HG03025 (cell line): ENCODE data around the gene CCDC27.
"Not testable (repeated sequence)": the region's sequence is repeated elsewhere in the genome, so short reads cannot be mapped to it uniquely, and the experiment has no call there.

Experiments used
- ATAC-seq: cut with Tn5 transposase; IDR thresholded peaks from one replicate; pipeline ENCODE4 v1.9.1; 2021; ENCODE audit warnings: mild to moderate bottlenecking, moderate library complexity; ENCODE audit not compliant: unreplicated experiment, low FRiP score

CCDC27 gene

DNA sequence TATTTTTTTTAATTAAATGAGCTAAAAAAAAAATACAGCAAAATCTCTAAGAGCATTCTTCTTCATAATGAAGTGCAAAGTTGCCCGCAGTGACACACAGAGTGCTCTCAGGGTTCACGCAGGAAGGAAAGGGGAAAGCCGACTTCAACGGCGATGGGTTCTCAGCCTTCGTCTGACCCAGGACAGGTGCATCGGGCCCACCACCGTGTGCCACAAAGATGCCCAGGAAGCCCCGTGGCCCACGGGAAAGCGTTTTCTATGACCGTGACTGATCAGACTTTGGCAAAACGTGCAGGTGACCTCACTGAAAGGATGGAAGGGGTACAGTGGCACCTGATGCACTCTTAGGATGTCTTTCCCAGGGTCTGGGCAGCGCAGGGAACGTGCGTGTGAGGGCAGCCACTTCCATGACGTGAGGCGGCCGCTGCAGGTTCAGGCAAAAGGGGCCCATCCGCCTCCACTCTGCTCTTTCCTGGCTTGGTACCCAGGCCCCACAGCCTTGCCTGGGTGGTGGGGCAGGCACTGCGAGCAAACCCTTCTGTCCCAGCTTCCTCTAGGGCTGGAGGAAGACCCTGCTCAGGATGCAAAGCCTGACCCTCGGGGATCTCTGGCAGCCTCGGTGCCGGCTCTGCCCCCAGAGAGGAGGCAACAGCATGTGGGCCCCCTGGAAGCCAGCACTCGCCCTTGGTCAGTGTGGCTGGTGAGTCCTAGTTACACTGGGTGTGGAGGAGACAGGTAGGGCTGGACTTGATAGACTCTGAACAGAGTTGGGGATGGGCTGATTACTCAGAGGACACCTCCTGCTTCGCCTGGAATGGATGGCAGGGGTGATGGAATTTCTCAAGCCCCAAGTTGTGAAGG lies 35.7 kb downstream of the CCDC27 start:
- no peak for ATAC-seq

DNA sequence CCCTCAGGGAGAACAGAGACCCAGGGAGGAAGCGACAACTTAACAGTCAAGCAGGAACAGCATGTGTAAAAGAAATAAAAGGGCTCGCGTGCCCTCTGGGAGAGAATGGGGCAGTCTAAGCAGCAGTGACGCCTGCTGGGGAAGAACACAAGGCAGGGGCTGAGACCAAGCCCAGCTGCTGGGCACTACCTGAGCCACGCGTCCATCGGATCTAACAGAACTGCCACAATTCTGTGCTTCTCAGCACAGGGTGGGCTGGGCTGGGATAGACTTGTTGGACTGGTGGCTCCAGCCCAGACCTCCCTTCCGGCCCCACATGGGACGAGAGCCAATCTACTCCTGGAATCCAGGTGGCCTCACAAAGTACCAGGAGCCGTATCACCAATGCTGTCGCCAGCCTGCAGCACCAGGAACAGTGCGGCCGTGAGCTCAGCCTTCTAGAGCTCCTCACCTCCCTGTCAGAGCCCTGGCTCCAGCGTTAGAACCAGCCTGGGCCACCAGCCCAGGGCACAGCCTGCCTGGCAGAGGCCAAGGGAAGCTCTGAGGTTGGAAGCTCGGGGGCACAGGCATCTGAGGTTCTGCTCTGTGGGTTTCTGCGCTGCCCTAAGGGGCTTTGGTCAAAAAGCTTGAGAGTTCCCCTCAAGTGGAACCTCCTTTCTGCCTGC lies 36.6 kb downstream of the CCDC27 start:
- ATAC-seq = no peak

GRCh38 chr1:3789421-3790300 lies 37.4 kb downstream of the CCDC27 start:
- no peak for ATAC-seq

DNA sequence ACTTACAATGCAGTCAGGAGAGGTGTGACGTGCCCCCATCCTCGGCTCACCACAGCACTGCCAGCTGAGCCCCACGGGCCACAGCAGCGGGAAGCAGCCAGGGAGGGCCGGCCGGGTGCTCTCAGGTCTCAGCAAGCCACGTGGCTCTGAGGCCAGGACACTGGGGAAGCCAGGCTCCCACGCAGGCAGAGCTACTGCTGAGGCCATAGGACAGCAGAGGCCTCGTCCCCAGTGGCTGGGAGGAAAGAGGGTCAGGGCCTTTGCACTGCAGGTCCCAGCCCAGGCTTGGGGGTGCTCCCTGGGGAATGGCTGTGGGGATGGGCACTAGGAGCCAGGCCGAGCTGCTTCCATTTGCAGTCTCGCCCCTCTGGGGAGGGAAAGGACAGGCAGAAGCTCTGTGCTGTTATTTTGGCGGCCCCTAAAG lies 38.3 kb downstream of the CCDC27 start:
- no peak for ATAC-seq

- ATAC-seq = no peak
Measured at GRCh38 chr1:3790952-3791351, 38.7 kb downstream of the CCDC27 start.

DNA sequence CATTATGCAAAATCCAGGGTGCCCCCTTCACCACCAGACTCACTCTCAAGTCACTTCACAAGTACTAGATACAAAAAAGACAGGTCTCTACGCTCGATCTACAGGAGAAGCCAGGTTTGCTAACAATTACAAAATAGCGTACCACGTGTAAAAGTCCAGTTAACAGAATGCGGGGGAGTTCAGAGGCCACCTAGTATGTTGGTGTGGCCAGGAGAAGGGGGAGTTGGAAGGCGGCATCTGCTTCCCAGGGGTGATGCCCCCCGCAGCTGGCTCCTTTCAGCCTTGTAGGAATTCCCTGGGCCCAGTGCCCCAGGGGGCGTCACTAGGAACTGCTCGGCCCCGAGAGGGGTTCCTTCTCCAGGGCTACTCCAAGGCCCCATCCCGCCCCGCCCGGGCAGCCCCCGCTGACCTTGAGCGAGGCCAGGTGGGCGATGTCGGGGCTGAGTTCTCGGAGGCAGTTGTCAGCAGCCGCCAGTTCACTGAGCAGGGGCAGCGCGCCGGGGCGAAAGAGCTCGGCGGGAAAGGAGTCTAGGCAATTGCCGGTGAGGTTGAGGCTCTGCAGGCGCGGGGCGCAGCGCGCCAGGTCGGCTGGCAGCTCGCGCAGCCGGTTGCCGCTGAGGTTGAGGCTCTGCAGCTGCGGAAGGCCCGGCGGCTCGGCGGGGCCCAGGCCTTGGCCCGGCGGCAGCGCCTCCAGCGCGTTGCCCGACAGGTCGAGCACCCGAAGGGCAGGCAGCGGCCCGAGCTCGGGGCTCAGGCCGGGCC lies 43.4 kb downstream of the CCDC27 start:
- no peak for ATAC-seq

DNA sequence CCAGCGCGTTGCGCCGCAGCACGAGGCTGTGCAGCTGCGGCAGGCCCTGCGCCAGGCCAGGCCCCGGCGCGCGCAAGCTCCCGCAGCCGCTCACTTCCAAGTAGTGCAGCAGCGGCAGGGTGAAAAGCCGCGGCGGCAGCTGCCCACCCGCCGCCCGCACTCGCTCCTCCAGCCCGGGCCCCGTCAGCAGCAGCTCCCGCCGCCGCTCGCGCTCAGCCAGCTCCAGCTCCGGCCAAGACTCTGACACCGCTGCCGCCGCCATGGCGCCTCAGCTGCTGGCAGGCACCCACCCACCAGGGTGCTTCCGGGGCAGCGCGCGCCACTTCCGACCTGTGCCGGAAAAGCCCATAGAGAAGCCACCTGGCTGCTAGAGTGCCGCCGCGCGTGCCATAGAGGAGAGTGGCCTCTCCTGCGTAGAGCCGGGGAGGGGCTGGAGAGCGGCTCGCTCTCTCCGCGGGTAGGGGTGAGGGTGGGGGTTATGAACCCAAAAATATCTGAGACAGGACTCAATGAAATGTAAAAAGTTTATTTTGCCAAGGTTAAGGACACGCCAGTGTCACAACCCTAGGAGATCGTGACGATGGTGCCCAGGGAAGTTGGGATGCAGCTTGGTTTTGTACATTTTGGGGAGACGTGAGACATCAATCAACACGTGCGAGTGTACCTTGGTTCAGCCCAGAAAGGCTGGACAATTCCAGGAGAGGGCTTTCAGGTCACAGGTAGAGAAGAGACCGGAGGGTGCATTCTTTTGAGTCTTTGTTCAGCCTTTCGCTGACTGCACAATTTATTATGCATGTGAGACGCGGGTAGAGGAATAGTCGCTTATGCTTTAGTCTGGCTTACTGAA lies 44.2 kb downstream of the CCDC27 start, which contains the start of gene LRRC47:
TSS of gene LRRC47 (minus strand) at position 284 of the 847 bp plus-strand sequence. CDS start at position 262, 22 bp downstream.
- peak; percentile 84 for ATAC-seq

DNA sequence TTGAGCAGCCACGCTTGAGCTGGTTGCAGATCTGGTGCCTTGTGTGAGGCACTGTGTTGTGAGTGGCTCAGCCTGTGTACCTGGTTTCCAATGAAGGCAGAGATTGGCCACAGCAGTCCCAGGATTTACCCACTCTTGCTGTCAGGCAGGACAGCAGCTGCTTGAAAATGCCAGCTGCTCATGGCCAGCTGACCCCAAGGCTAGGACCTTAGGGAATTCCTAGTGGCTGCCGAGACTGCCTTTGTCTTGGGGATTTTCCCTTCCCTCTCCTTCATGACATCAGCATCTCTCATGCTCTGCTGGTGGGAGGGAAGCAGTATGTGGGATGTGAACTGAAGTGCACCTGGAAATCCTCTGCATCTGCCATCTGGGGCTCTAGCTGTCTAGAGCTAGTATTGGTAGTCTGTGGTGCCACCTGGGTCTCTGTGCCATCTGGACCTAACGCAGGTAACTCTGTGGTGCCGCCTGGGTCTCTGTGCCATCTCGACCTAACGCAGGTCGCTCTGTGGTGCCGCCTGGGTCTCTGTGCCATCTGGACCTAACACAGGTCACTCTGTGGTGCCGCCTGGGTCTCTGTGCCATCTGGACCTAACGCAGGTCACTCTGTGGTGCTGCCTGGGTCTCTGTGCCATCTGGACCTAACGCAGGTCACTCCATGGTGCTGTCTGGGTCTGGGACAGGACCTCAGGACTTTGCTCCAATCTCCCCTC lies 47.9 kb downstream of the CCDC27 start:
- no peak for ATAC-seq

DNA sequence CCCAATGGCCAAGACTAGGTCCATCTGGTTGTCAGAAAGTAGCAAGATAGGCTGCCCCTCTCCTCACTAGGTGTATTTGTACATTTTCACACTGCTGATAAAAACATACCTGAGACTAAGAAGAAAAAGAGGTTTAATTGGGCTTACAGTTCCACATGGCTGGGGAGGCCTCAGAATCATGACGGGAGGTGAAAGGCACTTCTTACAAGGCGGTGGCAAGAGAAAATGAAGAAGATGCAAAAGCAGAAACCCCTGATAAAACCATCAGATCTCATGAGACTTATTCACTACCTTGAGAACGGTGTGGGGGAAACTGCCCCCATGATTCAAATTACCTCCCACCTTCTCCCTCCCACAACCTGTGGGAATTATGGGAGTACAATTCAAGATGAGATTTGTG lies 48.5 kb downstream of the CCDC27 start:
- ATAC-seq = not testable (repeated sequence)

DNA sequence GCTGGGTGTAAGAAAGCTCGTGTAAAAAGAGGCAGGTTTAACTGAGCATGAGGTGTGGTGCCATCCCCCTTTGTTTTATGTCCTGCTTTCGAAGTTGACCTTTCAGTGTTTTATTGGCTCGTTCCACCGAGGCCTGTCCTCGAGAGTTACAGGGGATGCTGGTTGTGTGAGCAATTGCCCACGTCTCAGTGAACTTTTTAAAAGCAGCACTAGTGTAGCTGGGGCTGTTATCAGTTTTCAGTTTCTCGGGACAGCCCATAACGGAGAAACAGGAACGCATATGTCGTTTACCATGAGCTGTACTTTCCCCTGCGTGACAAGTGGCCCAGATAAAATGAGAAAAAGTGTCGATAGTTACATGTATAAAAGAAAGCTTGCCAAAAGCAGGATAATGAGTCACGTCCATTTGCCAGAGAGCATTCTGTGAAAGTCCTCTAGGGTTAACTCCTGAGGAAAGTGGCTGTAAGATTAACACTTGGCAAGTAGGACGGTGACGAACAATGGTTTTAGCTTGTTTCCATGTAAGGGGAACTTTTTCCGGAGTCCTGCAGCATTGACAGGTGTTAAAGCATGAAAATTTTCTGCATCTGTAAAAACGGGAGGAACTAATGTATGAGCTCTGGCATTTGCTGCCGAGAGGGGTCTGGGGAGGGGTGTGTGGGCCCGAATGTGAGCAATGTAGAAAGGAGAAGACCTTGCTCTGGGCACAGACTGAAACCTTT lies 51.8 kb downstream of the CCDC27 start:
- ATAC-seq = no peak

- not testable (repeated sequence) for ATAC-seq
Measured at GRCh38 chr1:3804627-3804944, 52.3 kb downstream of the CCDC27 start.

- ATAC-seq = no peak
Measured at GRCh38 chr1:3805038-3805437, 52.8 kb downstream of the CCDC27 start.

GRCh38 chr1:3807769-3808168 lies 55.5 kb downstream of the CCDC27 start:
- ATAC-seq = no peak

- ATAC-seq = no peak
Measured at GRCh38 chr1:3809680-3810079, 57.4 kb downstream of the CCDC27 start.

DNA sequence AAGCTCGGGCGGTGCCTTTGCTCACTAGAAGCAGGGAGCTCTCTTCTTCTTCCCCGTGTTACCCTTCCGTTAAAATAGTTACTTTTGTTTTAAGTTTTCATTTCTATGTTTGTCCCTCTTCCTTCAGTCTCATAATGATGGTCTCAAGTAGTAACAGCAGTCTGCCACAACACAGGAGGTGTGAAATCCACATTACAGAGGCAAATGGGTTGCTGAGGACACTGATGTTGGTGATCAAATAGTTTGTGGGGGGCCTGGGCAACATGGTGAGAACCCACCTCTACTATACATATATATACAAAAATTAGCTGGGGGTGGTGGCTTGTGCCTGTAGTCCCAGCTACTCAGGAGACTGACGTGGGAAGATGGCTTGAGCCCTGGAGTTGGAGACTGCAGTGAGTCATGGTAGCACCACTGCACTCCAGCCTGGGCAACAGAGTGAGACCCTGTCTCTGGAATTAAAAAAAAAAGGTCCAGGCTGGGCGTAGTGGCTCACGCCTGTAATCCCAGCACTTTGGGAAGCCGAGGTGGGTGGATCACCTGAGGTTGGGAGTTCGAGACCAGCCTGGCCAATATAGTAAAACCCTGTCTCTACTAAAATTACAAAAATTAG lies 58.0 kb downstream of the CCDC27 start:
- not testable (repeated sequence) for ATAC-seq

GRCh38 chr1:3811595-3811911 lies 59.3 kb downstream of the CCDC27 start:
- ATAC-seq = no peak

DNA sequence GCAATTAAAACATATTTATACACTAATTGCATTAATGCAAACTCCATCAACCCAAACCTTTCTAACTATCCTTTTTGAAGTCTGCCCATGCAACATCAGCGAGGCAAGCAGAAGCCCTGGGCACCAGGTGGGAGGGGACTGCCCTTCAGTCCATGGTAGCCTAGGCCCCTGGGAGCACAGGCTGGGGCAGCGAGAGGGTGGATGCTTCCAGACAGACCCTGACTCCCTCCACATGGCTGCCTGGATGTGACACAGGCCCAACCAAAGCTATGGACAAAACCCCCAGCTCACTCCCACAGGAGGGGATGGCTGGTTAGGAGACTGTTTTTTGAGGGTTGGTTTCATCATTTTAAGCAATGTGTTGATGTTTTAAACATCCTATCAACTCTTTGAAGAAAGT lies 61.8 kb downstream of the CCDC27 start:
- ATAC-seq = no peak
